B cell (primary cell): ENCODE measurements around the gene CARHSP1.
"Not testable (repeated sequence)": the region's sequence is repeated elsewhere in the genome, so short reads cannot be mapped to it uniquely, and the experiment has no call there.

Experiments
- CTCF ChIP-seq: fragments of 200-600 bp; IDR thresholded peaks from one replicate; pipeline ENCODE4 v1.8.0; 2022; ENCODE audit warnings: antibody characterized with exemption, mild to moderate bottlenecking
- EZH2 ChIP-seq: IDR thresholded peaks from 2 replicates; pipeline ENCODE4 v1.6.1; 2012; ENCODE audit warnings: borderline replicate concordance, low read depth, mild to moderate bottlenecking, moderate library complexity, low read length; ENCODE audit not compliant: insufficient read depth, poor library complexity, severe bottlenecking

- not testable (repeated sequence) for TF ChIP-seq CTCF, EZH2
These were observed 31.2 kb downstream of the CARHSP1 start for GRCh38 chr16:8837594-8837993.
